ENCODE data around the gene TRPM8. TPM values are rescaled to one million over a fixed set of nuclear protein-coding genes. Genes with fewer than 3 reads are reported as not detected.

TRPM8 gene
- total RNA-seq, 1 donor = not detected

DNA sequence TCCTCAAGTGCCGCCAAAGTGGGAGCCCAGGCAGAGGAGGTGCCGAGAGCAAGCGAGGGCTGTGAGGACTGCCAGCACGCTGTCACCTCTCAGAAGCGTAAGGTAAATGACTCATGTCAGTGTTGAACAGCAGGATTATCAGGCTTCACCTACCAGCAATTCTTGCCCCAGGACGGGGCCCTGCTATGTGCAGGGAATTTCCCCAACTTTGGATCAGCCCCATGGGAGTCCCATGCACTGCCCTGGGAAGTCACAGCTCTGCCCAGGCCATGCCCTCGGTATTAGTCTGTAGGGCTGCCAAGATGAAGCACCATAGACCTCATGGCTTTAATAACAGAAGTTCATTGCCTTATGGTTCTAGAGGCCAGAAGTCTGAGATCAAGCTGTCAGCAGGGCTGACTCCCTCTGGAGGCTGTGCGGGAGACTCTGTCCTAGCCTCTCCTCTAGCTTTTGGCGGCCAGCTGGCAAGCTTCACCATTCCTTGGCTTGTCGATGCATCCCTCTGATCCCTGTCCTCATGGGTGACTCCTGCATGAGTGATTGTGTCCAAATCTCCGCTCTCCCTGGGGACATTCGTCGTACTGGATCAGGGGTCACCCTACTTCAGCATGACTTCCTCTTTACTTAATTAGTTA lies 55.9 kb downstream of the TRPM8 start:
- H4K20me1 ChIP-seq (ENCODE audit: insufficient read depth, low read length) = no peaks in the 10 kb centered on the region
- DNase-seq (ENCODE audit: insufficient read length, low spot score, missing footprints) = no peak
- no peak overlapping the region for H3K4me2 ChIP-seq (ENCODE audit: insufficient read depth, low read length)
- TF ChIP-seq, protein P1, sequence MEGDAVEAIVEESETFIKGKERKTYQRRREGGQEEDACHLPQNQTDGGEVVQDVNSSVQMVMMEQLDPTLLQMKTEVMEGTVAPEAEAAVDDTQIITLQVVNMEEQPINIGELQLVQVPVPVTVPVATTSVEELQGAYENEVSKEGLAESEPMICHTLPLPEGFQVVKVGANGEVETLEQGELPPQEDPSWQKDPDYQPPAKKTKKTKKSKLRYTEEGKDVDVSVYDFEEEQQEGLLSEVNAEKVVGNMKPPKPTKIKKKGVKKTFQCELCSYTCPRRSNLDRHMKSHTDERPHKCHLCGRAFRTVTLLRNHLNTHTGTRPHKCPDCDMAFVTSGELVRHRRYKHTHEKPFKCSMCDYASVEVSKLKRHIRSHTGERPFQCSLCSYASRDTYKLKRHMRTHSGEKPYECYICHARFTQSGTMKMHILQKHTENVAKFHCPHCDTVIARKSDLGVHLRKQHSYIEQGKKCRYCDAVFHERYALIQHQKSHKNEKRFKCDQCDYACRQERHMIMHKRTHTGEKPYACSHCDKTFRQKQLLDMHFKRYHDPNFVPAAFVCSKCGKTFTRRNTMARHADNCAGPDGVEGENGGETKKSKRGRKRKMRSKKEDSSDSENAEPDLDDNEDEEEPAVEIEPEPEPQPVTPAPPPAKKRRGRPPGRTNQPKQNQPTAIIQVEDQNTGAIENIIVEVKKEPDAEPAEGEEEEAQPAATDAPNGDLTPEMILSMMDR (IDR thresholded peaks at IDR 0.05; ENCODE audit: extremely low read depth, low read depth, low read length) = no peak
- H3K27me3 ChIP-seq (ENCODE audit: insufficient read depth, low read length) = peaks cover 27% of the 10 kb centered on the region
- no peak overlapping the region for H3K27ac ChIP-seq (ENCODE audit: low read depth, low read length)
- H3K36me3 ChIP-seq (ENCODE audit: insufficient read depth, low read length) = no peaks in the 10 kb centered on the region
- no peak overlapping the region for H3K4me3 ChIP-seq (ENCODE audit: insufficient read depth, low read length)
- peaks cover 11% of the 10 kb centered on the region for H3K4me1 ChIP-seq (ENCODE audit: insufficient read depth, low read length)
- no peaks in the 10 kb centered on the region for H3K79me2 ChIP-seq (ENCODE audit: insufficient read depth, low read length)
- no peaks in the 10 kb centered on the region for H3K9me3 ChIP-seq (ENCODE audit: low read depth, low read length)
- no peak overlapping the region for H2AFZ ChIP-seq (ENCODE audit: low read length)

DNA sequence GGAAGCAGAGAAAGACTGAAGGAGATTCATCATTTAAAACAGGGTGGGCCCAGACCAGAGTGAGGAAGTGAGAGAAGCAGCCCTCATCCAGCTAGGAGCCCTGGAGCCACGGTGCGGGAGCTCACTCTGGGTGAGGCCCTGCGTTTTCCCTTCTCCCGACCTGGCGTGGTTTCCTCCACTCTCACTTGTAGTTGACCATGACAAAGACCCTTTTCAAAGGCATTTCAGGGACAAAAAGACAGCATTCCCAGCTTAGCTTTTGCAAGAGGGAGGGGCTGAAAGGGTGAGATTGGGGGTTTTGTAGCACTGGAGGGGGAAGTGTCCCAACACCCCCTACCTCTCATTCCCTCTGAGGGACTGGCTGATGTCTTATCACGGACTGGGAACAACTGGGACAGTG lies 56.6 kb downstream of the TRPM8 start:
- Histone ChIP-seq H2AFZ (ENCODE audit: low read length) (no peak overlapping the region), H3K79me2 (ENCODE audit: insufficient read depth, low read length) (no peaks in the 10 kb centered on the region), H3K4me1 (ENCODE audit: insufficient read depth, low read length) (peaks cover 11% of the 10 kb centered on the region), H3K36me3 (ENCODE audit: insufficient read depth, low read length) (no peaks in the 10 kb centered on the region), H3K9me3 (ENCODE audit: low read depth, low read length) (no peaks in the 10 kb centered on the region), H3K4me2 (ENCODE audit: insufficient read depth, low read length) (no peak overlapping the region), H3K27ac (ENCODE audit: low read depth, low read length) (no peak overlapping the region), H3K4me3 (ENCODE audit: insufficient read depth, low read length) (no peak overlapping the region), H4K20me1 (ENCODE audit: insufficient read depth, low read length) (no peaks in the 10 kb centered on the region), H3K27me3 (ENCODE audit: insufficient read depth, low read length) (peaks cover 22% of the 10 kb centered on the region)
- TF ChIP-seq, protein P1 (IDR thresholded peaks at IDR 0.05; ENCODE audit: extremely low read depth, low read depth, low read length) = no peak
- DNase-seq (ENCODE audit: insufficient read length, low spot score, missing footprints) = no peak

DNA sequence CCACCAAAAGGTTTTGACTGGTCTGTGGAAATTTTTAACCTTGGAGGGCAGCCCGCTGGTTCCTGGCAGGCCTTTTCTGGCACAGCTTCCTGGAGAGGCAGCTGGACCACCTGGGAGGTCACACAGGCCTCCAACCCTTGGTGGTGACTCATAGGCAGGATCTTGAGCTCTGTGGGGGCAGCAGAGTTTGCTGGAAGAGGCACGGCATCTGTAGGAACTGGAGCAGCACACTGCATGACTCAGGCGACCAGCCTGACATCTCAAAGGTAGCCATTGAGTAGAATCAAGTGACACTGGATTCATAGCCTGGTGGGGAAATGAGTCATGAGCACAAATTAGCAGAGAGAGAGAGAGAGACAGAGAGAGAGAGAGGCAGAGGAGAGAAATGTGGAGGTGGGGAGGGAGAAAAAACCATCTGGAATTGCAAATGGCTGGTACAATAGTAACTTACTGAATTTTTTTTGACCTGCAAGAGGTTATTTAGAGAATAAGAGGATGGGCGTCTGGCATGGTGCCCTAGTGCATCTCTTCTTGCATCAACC lies 57.4 kb downstream of the TRPM8 start:
- Histone ChIP-seq H3K4me3 (ENCODE audit: insufficient read depth, low read length) (no peak overlapping the region), H3K27ac (ENCODE audit: low read depth, low read length) (no peak overlapping the region), H3K4me2 (ENCODE audit: insufficient read depth, low read length) (peak overlapping the region; percentile 32)

DNA sequence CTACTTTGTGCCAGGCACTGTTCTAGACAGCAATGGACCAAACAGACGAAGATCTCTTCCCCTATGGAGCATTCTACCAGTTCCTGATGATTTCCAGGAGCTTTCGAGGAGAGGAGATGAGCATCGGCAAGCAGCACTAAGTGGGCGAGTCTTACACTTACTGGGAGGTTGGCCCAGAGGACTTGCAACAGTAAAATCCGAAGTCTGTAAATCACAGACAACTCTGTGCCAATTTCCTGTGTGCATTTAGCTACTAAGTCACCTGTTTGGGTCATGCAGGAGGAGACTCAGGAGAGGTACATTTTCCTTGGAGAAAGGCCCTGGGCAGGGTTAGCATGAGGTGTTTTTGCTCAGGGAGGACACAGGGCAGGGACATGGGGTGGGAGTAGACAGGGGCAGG lies 58.9 kb downstream of the TRPM8 start:
- Histone ChIP-seq H3K9me3 (ENCODE audit: low read depth, low read length) (no peaks in the 10 kb centered on the region), H2AFZ (ENCODE audit: low read length) (no peak overlapping the region), H3K4me3 (ENCODE audit: insufficient read depth, low read length) (no peak overlapping the region), H3K79me2 (ENCODE audit: insufficient read depth, low read length) (no peaks in the 10 kb centered on the region), H3K4me1 (ENCODE audit: insufficient read depth, low read length) (peaks cover 19% of the 10 kb centered on the region), H3K27me3 (ENCODE audit: insufficient read depth, low read length) (peaks cover 3% of the 10 kb centered on the region), H3K36me3 (ENCODE audit: insufficient read depth, low read length) (no peaks in the 10 kb centered on the region), H3K4me2 (ENCODE audit: insufficient read depth, low read length) (no peak overlapping the region), H3K27ac (ENCODE audit: low read depth, low read length) (no peak overlapping the region), H4K20me1 (ENCODE audit: insufficient read depth, low read length) (no peaks in the 10 kb centered on the region)
- TF ChIP-seq, protein P1 (IDR thresholded peaks at IDR 0.05; ENCODE audit: extremely low read depth, low read depth, low read length) = no peak
- DNase-seq (ENCODE audit: insufficient read length, low spot score, missing footprints) = no peak

More for the DNA sequence above, 57.4 kb downstream of the TRPM8 start:
- Histone ChIP-seq H2AFZ (ENCODE audit: low read length) (no peak overlapping the region), H3K4me1 (ENCODE audit: insufficient read depth, low read length) (peaks cover 12% of the 10 kb centered on the region), H3K9me3 (ENCODE audit: low read depth, low read length) (no peaks in the 10 kb centered on the region), H3K27me3 (ENCODE audit: insufficient read depth, low read length) (peaks cover 14% of the 10 kb centered on the region), H3K36me3 (ENCODE audit: insufficient read depth, low read length) (no peaks in the 10 kb centered on the region), H3K79me2 (ENCODE audit: insufficient read depth, low read length) (no peaks in the 10 kb centered on the region), H4K20me1 (ENCODE audit: insufficient read depth, low read length) (no peaks in the 10 kb centered on the region)
- TF ChIP-seq, protein P1 (IDR thresholded peaks at IDR 0.05; ENCODE audit: extremely low read depth, low read depth, low read length) = no peak
- peak; percentile 96 for DNase-seq (ENCODE audit: insufficient read length, low spot score, missing footprints)
